CD4-positive, alpha-beta T cell treated with Interferon gamma for 1 hour (primary cell): ENCODE measurements around the gene FCN2.

ENCODE experiments used
- DNase-seq: peaks from one replicate; pipeline ENCODE4 v3.0.0-alpha.2; 2020

The FCN2 gene

DNA sequence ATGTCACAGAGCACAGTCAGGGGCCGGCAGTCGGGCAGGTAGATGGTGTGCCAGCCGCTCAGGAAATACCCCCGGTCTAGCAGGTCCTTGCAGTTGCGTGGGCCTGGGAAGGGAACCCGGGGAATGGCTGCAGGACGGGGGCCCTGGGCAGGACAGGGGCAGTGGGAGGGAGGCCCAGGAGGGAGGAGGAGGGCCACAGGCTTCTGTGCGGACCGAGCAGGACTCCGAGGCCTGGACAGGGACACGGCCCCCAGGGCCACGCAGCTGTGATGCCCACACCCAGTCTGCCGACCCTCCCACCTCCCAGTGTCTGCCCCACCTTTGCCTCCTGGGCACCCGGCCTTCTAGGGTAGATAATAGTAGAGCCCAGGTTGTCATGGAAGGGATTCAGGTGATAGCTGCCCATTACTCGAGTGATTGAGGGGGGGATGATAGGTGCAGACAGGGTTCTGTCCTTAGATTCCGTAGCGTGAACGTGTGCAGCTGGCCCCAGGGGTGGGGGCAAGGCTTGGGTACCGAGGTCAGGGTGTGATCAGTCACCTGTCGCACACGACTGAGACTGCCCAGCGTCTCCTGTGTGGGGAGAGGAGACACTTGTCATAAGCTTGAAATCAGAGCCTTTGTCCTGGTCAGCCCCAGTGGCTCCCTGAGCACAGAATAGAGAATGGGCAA is 32.6 kb downstream of the FCN2 start:
- DNase-seq, result no peak

DNA sequence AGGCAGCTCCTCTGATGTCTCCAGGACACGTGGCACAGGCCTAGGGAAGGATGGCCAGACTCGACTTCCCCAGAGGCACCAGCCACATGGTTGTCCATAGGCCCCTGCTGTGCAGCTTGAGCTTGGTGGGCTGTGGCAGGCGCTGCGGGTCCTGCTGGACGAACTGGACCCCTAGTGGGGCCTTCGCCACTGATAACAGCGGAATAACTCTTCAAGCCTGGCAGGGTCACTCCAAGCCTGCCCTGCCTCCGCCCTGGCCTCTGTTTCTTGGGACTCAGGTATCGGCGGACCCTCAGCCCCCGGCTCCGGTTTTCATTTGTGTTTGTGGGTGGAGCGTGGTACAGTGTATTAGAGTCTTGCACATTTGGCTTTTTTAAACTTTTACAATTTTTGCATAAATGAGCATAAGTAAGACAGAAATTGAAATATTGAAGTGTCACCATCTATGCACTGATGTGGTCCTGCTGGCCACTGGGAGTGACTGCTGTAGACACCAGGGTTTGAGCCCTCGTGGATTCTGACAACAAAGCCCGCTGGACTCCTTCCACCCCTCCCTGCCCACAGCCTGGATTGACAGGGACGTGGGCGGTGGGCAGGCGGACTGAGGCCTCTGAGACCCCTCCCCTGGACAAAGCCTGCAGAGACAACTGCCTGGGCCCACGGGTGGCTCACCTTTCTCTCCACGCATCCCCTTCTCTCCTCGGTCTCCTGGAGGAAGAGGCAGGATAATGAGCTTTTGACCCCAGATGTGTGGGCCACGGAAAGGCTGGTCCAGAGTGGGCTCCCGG is 33.3 kb downstream of the FCN2 start:
- DNase-seq, result no peak

DNA sequence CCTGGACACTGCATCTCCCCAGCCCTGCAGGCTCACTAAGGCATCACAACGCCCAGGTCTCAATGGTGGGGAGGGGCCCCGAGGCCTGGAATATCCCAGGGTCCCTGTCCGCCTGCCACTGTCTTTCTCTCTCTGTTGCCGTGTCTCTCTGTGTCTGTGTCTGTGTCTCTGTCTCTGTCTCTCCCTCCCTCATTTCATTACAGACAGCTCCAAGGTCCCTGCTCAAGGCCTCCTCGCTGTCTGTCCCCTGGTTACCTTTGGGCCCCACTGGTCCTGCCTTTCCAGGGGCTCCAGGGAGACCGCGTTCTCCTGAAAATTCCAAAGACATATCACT is 33.9 kb downstream of the FCN2 start:
- no peak for DNase-seq

DNA sequence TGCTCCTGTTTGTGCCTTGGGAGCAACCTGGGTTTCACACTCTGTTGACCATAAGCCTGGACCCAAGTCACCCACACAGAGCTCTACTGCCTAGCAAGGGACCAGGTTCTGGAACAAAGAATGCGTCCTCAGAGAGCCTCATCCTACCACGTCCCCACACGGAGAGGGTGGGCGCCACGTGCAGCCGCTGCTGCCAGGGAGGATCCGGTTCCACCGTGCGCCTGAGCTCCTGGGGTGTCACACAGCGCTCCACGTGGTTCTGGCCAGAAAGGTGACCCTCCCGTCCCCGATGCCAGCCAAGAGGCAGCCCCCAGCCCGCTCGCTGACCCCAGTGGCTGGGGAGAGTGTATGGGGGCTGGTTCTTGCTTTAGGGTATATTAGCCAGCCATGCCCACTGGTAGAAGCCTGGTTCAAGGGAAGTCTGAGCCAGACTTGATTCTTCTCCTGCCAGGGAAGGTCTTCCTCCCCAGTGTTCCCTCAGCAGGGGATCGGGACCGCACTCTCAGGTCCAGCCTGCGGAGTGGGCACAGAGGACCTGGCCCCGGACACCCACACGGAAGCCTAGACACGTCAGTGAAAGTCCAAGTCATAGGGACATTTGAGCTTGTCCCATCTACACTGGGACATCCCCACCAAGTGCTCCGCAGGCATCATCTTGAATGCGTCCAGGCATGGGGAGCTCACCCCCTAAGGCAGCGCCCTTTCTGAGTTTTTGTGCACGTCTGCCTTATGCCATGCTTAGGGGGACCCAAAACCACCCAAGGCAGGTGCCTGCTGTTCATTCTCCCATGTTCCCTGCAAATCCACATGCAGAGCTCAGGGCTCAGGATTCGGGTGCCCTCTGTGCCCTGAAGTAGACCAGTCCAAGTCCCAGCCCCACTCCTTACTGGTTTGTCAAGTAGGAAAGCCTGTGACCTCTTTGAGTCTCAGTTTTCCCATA is 34.7 kb downstream of the FCN2 start:
- no peak for DNase-seq

DNA sequence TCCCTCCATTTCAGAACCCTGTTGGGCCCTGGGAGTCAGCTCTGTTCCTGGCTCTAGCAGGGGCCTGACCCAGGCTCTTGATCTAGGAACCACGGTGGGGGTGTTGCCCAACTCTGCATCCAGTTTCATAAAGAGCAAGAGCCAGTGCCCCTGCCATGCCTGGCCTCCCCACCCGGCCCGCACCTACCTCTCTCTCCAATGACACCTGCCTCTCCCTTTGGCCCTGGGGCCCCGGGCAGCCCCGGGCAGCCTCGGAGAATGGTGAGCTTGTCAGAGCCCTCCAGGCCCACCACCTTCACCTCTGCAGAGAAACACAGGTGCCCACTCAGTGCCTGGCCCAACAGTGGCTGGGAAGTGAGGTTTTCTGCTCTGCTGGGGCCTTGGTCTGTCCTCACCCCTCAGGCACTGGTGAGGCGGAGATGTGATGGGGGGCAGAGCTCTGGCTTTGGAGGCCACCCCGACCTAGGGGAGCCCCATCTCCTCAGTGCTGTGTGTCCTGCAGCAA is 35.6 kb downstream of the FCN2 start:
- no peak for DNase-seq

DNA sequence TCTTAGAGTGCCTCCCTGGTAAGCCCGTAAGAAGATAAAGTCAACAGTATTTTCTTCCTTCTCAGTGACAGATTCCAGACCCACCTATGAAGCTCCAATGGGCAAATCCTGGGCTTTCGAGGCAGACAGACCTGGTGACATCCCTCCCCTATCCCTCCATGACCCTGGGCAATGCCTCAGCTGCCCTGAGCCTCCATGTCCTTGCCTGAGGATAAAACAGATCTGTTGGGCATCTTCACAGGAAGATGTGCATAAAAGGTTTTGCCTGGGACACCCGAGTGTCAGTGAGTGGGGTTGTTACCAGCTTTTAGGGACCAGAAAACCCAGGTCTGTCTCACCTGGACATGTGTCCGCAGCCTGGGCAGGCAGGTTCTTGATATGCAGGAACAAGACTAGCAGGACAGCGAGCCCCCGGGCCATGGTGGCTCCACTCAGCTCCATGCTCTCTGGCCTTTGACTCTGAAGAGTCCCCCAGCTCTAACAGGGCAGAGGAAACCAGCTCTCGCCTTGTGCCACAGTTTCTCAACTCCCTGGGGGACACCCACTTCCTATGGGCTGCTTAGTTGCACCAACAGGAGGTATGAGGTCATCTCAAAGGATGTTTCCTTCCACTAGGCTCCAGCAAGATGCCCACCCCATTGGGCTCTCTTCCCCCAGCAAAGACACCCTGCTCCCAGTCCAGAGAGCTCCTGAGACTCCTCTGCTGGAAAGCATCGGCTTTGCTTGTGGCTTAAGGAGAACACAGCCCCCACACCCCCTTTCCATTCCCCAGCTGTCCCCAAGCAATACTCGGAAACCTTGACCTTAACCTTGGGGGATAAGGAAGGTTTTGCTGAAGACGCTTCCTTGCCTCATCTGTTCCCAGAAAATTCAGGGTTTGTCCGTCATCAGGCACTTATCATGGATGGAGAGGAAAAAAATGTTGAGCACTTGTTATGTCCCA is 37.1 kb downstream of the FCN2 start, which contains the start of gene FCN1:
Gene FCN1 (minus strand): TSS at position 482 of the 943 bp plus-strand sequence. CDS start 41 bp downstream, at position 441.
- no peak for DNase-seq

DNA sequence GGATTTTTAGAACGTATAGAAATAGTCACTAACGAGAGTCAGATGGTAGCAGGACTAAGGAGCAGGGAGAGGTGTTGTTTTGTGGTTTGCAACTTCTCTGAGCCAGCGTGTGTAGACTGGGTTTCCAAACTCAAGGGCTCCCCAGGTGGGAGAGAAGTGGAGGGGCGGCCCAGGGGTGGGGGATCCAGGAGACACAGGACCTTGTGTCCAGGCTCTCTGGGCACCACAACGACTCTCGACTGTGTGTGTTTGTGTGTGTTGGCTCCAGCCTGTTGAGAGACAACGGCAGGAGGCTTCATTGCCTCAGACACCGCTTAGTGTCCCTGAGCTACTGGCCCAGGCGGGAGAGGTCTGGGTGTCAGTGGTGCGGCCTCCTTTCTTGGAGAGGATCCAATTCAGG is 38.0 kb downstream of the FCN2 start:
- no peak for DNase-seq

DNA sequence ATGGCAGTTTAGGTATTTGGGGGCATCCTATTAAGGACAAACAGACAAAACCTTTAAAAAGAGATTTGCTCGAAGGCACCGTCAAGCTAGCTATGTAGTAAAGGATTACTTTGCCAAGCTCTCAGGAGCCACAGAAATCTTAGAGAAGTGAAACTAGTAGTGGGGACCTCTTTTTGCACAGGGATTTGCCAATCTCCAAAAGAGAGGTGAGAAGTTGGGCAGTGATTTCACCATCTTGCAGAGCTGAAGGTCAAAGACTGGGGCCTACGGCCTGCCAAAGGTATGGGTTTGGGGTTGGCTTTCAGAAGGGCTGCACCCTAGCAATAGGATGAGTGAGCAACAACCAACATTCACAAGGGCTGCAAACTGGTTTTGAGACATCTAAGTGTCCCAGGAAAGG is 38.7 kb downstream of the FCN2 start:
- DNase-seq, result no peak

DNA sequence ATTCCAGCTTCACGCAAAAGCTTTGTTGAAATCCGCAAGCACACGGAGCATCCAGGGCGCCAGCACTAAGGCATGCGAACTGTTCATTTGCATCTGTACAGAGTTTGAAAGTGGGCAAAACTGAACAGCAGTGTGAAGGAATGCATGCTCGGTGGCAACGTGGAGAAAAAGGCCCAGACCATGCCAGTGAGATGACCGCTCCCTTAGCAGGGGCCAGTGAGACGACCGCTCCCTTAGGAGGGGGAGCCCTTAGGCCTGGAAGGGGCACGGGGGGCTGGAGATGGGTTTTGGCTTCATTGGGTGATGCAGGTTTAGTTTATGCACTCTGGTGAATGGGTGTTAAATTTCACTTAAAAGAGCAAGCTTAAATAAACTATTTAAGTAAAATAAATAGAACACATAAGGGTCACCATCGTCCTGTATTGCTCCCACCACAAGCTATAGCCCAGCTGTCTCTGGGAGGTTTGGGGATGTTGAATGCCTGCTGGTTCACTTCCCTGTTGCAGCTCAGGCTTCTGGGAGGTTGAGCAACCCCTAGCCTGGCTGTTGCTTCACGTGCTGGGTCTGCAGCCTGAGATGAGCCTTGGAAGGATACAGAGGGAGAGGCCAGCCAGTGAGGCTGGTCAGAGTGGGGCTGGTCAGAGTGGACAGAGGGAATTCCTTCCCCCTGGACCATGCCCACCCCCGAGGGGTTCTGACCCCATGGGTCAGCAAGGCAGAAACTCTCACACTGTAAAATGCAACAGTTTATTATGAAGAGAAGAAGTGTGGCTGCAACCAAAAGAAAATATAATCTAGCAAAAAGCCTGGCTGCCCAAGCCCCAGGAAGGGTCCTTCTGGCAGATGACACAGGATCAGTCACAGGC is 41.7 kb downstream of the FCN2 start:
- DNase-seq, result peak; percentile 46

DNA sequence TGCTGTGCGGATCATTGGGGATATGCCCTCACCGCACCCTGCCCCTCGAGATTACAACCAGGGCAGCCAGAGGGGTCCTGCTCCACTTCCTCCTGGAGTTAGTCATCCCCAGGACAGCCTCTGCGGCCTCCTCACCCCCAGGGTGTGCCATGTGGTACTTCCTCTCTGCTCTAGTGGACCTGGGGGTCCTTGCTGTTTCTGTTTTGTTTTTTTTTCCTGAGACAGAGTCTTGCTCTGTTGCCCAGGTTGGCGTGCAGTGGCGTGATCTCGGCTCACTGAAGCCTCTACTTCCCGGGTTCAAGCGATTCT is 42.3 kb downstream of the FCN2 start:
- no peak for DNase-seq

DNA sequence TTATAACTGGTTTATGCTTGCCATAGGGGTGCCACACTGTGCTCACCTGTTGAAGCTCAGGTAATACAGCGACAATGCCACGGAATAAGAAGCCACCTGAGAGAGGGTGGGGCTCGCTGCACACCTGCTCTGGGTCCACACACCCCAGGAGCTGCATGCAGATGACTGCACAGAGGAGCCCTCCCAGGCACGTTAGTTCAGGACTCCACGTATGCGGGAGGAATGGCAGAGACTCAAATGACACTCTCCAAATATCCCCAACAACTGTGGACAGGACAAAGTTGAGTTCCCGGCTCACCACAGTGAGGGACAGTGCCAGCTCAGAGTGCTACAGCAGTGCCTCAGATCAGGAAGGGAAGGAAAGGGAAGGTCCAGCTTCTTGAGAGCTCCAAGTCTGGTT is 42.9 kb downstream of the FCN2 start:
- no peak for DNase-seq

DNA sequence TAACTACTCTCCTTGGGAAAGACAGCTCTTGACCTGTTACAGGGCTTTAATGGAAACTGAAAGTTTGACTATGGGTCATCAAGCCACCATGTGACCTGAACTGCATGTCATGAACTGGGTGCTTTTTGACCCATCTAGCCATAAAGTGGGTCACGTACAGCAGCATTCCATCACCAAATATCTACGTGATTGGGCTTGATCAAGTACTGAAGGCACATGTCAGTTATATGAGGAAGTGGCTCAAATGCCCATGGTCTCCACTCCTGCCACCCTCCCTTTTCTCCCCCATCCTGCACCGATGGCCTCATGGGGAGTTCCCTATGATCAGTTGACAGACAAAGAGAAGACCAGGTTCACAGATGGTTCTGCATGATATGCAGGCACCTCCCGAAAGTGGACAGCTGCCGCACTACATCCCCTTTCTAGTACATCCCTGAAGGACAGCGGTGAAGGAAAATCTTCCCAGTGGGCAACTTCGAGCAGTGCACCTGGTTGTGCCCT is 44.5 kb downstream of the FCN2 start:
- peak; percentile 22 for DNase-seq

DNA sequence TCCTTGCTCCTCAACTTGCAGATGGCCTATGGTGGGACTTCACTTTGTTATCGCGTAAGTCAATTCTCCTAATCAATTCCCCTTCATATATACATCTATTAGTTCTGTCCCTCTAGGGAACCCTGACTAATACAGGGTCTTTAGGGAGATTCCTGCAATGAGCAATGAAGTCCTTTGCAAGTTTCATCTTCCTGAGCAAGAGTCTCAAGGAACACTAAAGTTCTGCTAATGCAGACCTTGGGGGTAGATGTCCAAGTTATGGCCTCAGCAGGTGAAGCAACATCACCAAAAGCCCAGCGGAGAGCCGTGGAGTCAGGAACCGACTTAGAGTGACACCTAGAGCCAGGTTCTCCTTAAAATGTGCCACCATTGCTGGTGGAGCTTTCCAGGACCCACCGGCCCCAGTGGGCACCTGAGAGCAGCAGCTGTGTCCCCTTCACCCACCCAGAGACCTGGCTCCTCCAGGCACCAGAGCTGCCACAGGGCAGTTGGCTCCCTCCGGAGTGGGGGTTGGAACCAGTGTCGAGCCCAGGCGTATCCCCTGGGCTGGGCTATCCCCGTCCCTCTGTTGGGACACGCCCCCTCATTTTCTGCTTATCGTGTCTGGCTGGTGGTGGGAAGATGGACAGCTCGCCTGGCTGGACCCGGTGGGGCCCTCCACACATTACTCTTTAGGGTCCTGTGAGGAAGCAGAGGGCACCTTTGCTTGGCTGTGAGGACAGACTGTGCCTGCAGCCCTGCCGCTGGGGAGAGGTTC is 48.0 kb downstream of the FCN2 start:
- no peak for DNase-seq

DNA sequence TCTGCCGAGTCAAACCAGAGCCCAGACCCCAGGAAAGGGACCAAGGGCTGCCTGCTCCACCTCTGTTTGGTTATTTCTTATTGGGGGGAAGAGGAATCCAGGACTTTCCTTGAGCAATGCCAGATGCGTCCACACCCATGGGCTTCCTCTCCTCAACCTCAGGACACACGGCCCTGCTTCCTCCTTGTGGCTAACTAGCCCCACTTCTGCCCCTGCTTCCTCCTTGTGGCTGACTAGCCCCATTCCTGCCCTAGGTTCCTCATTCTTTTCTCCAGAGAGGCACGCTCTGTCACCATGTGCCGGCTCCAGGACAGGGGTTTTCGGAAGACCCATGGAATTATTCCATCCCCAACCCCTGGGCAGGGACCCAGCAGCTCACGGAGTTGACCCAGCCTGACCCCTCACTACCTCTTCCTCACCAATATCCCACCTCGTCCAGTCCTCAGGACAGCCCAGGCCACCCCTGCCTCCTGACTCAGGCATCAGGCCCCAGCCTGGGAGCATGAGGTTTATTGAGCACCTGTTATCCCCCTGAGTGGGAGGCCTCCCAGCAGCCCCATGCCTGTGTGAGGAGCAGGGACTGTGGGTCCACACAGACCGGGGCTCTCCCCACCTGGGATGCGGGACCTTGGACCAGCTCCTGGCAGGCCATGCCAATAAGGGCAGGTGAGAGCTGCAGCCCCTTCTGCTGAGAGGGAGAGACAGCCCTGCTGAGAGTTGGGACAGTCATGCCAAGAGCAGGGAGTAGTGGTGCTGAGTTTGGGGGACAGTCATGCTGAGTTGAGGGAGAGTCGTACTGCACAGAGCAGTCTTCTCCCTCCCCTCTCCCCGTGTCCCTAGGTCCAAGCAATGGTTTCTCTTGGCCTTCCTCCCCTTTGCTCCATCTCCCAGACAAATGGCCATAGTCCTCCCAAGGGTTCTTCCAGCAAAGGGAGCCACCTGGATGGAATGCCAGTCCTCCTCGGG is 48.9 kb downstream of the FCN2 start:
- peak; percentile 62 for DNase-seq

DNA sequence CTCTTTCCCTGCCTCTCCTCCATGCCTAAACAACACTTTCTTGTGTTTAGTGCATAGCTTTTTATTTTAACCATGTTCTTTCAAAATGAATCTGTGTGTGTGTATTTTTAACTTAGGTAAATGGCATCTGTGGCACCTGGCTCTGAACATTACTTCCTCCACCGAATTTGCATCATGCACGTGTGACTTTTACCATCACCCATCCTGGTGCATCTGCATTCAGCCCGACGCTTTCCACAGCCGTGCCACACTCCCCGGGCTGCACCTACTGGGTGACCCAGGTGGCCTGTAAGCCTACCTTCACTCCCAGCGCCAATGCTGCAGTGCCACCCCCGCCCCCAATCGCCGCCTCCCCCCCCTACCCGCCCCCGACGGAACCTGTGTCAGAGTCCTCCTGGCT is 49.8 kb downstream of the FCN2 start:
- peak; percentile 24 for DNase-seq

DNA sequence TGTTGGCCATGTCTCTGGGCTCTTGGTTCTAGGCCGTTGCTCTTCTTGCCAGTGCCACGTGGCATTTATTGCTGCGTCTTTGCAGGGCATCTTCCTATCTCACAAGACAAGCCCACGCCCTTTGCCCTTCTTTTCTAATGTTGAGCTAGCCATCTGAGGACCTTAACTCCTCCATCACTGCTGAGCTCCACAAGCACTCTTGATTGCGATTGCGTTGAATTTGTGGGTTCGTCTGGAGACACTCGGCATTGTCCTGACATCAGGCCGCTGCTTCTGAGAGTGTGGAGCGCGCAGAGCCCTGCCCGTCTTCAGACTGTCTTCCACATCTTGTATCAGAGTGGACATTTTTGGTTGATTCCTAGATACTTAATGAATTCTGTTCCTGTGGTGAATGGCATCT is 51.6 kb downstream of the FCN2 start:
- DNase-seq, result no peak

DNA sequence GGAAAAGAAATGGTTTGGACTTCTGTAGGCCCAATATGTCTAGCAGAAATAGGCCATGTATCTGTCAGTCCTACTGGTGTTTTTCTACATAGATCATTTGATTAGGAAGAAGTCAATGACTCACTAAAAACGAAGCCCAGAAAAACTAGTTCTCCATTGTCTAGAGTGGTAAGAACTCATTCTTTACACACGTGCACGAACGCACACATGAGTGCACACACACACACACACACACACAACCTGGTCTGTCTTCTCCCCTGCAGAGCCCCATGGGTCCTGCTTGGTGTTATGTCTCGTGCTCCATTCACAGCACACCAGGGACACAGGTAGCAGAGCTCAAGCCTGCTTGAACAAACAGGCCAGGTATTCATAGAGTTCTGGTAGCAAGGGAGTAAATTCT is 52.0 kb downstream of the FCN2 start:
- no peak for DNase-seq

DNA sequence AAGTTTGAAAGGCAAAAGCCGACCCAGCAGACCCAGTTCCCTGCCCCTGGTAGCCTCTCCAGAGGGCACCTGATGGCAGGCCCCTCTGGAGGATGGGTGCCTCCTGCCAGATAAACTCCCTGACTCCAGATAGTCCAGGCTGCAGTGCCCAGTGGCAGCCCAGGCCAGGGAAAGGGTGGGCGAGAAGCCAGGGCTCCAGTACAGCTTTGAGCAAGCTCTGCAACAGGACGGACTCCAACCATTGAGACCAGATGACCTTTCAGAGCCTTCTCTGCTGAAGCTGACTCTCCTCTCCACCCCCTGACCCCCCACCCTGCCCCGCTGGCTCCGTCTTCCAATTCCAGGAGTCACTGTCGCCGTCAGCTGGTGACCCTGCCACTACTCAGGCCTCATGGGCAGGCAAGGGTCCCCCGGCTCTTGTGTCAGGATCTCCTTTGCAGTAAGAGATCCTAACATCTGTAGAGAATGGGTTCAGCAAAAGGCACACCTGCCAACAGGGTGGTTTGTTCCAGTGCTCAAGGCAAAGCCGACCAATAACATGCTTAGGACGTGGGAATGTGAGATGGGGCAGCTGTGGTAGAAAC is 52.6 kb downstream of the FCN2 start:
- DNase-seq, result no peak
